GM12878 (cell line): ENCODE data around the gene KCNJ12. TPM values are rescaled to one million over a fixed set of nuclear protein-coding genes. Genes with fewer than 3 reads are reported as not detected.
"Not testable (repeated sequence)": the region's sequence is repeated elsewhere in the genome, so short reads cannot be mapped to it uniquely, and the experiment has no call there.

Experiments
- ATAC-seq: fragments of 200-7000 bp; cut with Tn5 transposase; 3 replicates; pipeline ENCODE4 v1.9.1; 2020; ENCODE audit warnings: mild to moderate bottlenecking, moderate library complexity
- BruUV-seq: library from RNA; stranded (reverse); fragments of 400-500 nt; replicated peaks from 2 replicates; lab custom pipeline; 2021; lab: Mats Ljungman, UMichigan
- CTCF ChIA-PET: fragments of 300-600 bp; sonication (Branson Sonifier 250); formaldehyde crosslinking; extraction: SDS; loops from one replicate; lab custom pipeline; 2021; ENCODE audit warnings: inconsistent platforms; lab: Yijun Ruan, JAX
- POLR2A ChIA-PET: fragments of 350-600 bp; formaldehyde crosslinking; extraction: SDS; loops from one replicate; lab custom pipeline; 2021; ENCODE audit warnings: inconsistent platforms; lab: Charles Lee
- RAD21 ChIA-PET: fragments of 300-600 bp; sonication (Branson Sonifier 250); formaldehyde crosslinking; loops from one replicate; lab custom pipeline; 2023; ENCODE audit warnings: antibody characterized with exemption; ENCODE audit not compliant: unreplicated experiment; lab: Charles Lee
- SMC1A ChIA-PET: fragments of 300-600 bp; sonication (Branson Sonifier 250); formaldehyde crosslinking; loops from one replicate; lab custom pipeline; 2023; ENCODE audit not compliant: unreplicated experiment, uncharacterized antibody; lab: Charles Lee
- DNase-seq: peaks from one replicate; pipeline ENCODE4 v3.0.0-alpha.2; 2011; ENCODE audit warnings: low read depth, low spot score
- FAIRE-seq: peaks from 3 replicates; lab custom pipeline; 2011; peaks lifted over from hg19 to GRCh38; lab: Jason Lieb, UNC
- H2AFZ ChIP-seq: 2 replicates; pipeline ENCODE4 v1.6.0; 2011; ENCODE audit warnings: low read depth, low read length, control low read depth; ENCODE audit not compliant: control insufficient read depth
- H3K27ac ChIP-seq: 2 replicates; pipeline ENCODE4 v1.5.1; 2011; ENCODE audit warnings: control low read depth; ENCODE audit not compliant: control insufficient read depth, insufficient read depth
- H3K27me3 ChIP-seq, 2 experiments: replicated peaks in 1 of 2; 2 replicates each; pipeline versions ENCODE4 v1.6.0 to v1.6.1; 2011; ENCODE audit warnings: low read length in 1 of 2; ENCODE audit not compliant: control insufficient read depth in 2 of 2, insufficient read depth in 2 of 2
- H3K36me3 ChIP-seq, 2 experiments: 2 replicates each; pipeline ENCODE4 v1.5.1; 2011; ENCODE audit warnings: low read length in 1 of 2; ENCODE audit not compliant: control insufficient read depth in 2 of 2, insufficient read depth in 2 of 2
- H3K4me1 ChIP-seq: 2 replicates; pipeline ENCODE4 v1.6.1; 2011; ENCODE audit warnings: mild to moderate bottlenecking, low read length, moderate library complexity, mixed read lengths; ENCODE audit not compliant: control insufficient read depth, insufficient read depth
- H3K4me2 ChIP-seq: 2 replicates; pipeline ENCODE4 v1.6.0; 2011; ENCODE audit warnings: control low read depth; ENCODE audit not compliant: control insufficient read depth, insufficient read depth
- H3K4me3 ChIP-seq: fragments of 200-600 bp; sonication (generic); 2 replicates; pipeline ENCODE4 v1.5.1; 2016
- H3K79me2 ChIP-seq: 2 replicates; pipeline ENCODE4 v1.6.0; 2011; ENCODE audit warnings: low read length; ENCODE audit not compliant: control insufficient read depth, insufficient read depth
- H3K9ac ChIP-seq: 2 replicates; pipeline ENCODE4 v1.8.0; 2011; ENCODE audit warnings: low read length, control low read depth, mixed read lengths; ENCODE audit not compliant: control insufficient read depth, insufficient read depth
- H3K9me3 ChIP-seq: replicated peaks from 3 replicates; pipeline ENCODE4 v1.5.1; 2011; ENCODE audit warnings: mild to moderate bottlenecking, low read length; ENCODE audit not compliant: control insufficient read depth, insufficient read depth
- H4K20me1 ChIP-seq: 2 replicates; pipeline ENCODE4 v1.6.0; 2011; ENCODE audit not compliant: control insufficient read depth, insufficient read depth
- WGBS: methylation state at CpG from one replicate; pipeline ENCODE4 v1.1.6; 2016; ENCODE audit warnings: low lambda C conversion rate; ENCODE audit not compliant: insufficient replicate concordance, insufficient coverage; ENCODE audit errors: missing lambda C conversion rate; 5-methylcytosine and 5-hydroxymethylcytosine counted together
- in situ Hi-C: fragments of 300-500 bp; cut with MboI; formaldehyde crosslinking; loops from 9 replicates; pipeline ENCODE4 v1.14.3; 2018; ENCODE audit warnings: mixed read lengths
- intact Hi-C: fragments of 100-400 bp; cut with micrococcal nuclease; formaldehyde crosslinking; loops from one replicate; pipeline ENCODE4 v1.14.2; 2022; ENCODE audit not compliant: unreplicated experiment
- polyA plus RNA-seq, 11 experiments: library from polyadenylated mRNA; depleted of rRNA in 4 of 11; unstranded in 6 of 11; stranded (reverse) in 5 of 11; fragments of >200 nt; fragmentation: Nextera tagmentation in 4 of 11; fragmentation: Illumina TruSeq in 1 of 11; extraction: Ambion mirVana in 4 of 11; extraction: Trizol in 1 of 11; gene quantifications; 1 replicate in 1 of 11; 2 replicates in 10 of 11; pipeline versions ENCODE4 v1.2.1 to v1.2.3, GENCODE V29; 2011 to 2016; ENCODE audit warnings: inconsistent platforms in 2 of 11, missing spikeins in 2 of 11, low read depth in 1 of 11
- total RNA-seq, 4 experiments: library from RNA; depleted of rRNA in 3 of 4; stranded (reverse); fragments of >200 nt in 3 of 4; fragmentation: Illumina TruSeq in 1 of 4; extraction: Trizol in 1 of 4; gene quantifications; 2 replicates each; pipeline versions ENCODE4 v1.2.1 to v1.2.3, GENCODE V29; 2013 to 2021

KCNJ12 gene
- total and polyA plus RNA-seq, 10 of the 15 experiments (the other 5 are each of a cell fraction or from before 2014, with no cell fraction given): 0.04 to 0.21 (median 0.09) TPM; not detected in 3

DNA sequence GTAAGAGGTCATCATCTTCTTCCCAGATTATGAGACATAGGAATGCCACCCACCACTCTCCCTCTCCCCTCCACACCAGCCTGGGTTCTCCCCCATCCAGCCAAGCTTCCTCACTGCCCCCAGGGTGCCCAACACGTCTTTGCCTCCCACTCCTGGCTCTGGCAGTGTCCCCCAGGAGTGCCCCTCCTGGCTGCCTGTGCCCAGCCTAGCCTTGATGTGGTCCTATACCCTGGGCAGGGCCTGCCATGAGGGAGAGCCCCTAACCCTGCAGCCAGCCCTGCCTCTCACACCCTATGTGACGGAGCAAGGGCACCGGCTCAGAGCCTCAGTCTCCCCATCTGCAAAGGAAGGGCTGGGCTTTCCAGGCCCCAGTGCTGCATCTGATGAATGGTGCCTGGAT is 33.8 kb downstream of the KCNJ12 start:
- H3K9ac ChIP-seq, H3K27me3 ChIP-seq, H2AFZ ChIP-seq, intact Hi-C loops, CTCF ChIA-PET, H3K27ac ChIP-seq, H4K20me1 ChIP-seq, H3K36me3 ChIP-seq, POLR2A ChIA-PET, in situ Hi-C loops, H3K4me2 ChIP-seq, BruUV-seq, H3K4me1 ChIP-seq, SMC1A ChIA-PET, H3K4me3 ChIP-seq, RAD21 ChIA-PET, FAIRE-seq, ATAC-seq, H3K9me3 ChIP-seq, H3K79me2 ChIP-seq, DNase-seq: not testable (repeated sequence)
- WGBS: 64% methylated on average over 3 of the region's 3 CpGs

DNA sequence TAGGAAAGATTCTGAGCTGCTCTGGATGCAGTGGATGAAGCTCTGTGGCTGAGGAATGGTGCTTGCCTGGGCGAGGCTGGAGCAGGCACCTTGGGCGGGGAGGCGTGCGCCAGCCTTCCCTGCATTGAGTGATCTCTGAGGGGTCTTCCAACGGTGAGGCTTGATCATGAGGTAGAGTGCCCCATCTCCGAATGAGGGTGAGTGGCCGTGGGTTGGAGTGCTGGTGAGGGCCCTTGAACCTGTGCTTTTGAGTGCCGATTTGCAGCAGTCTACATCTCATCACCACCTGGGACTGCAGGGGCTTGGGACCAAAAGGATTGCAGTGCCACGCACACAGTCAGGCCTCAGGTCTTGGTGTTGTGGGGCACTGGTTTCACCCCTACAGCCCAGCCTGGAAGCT is 34.2 kb downstream of the KCNJ12 start:
- H3K36me3 ChIP-seq, intact Hi-C loops, in situ Hi-C loops, H3K4me2 ChIP-seq, DNase-seq, POLR2A ChIA-PET, H3K27ac ChIP-seq, RAD21 ChIA-PET, H4K20me1 ChIP-seq, BruUV-seq, H3K4me3 ChIP-seq, ATAC-seq, CTCF ChIA-PET, H3K79me2 ChIP-seq, H3K9me3 ChIP-seq, FAIRE-seq, H3K4me1 ChIP-seq, H2AFZ ChIP-seq, SMC1A ChIA-PET, H3K27me3 ChIP-seq, H3K9ac ChIP-seq: not testable (repeated sequence)
- WGBS: 35% methylated on average over 9 of the region's 9 CpGs

DNA sequence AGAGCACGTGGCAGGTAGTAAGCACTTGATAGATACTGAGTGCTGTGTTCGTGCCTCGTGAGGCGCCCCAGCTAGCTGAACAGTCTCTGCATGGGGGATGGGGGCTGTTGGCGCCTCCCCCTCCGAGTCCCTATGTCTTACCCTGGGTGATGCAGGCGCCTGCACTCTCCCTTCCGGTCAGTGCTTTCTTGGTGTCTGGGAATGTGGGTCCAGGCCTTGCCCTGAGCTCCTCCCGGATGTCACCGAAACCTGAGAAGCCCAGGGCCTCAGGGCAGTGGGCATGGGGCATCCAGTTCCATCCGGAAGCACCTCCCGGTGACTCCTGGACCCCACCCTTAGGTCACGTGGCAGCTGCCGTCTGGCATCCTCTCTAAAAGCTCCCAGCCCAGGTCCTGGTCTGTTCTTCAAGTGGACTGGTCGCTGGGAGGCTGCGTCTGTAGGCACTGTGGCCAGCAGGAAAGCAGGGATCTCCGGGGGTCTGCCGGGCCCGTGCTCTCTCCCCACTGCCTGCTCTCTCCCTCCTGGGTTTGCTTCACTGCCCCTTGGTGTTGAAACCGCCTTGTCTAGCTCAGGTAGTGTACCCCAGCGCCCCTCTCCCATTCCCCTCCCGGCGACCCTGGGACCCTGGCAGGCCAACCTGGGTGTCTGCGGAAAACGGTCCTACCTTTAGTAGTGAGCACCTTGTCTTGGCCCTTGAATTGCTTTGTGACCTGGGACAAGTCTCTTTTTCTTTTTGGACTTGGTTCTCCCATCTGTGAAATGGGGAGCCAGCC is 34.9 kb downstream of the KCNJ12 start:
- H2AFZ ChIP-seq, H3K4me3 ChIP-seq, H3K27ac ChIP-seq, POLR2A ChIA-PET, H4K20me1 ChIP-seq, H3K9me3 ChIP-seq, DNase-seq, H3K79me2 ChIP-seq, H3K9ac ChIP-seq, RAD21 ChIA-PET, FAIRE-seq, H3K27me3 ChIP-seq, intact Hi-C loops, CTCF ChIA-PET, H3K4me2 ChIP-seq, ATAC-seq, H3K4me1 ChIP-seq, SMC1A ChIA-PET, BruUV-seq, in situ Hi-C loops, H3K36me3 ChIP-seq: not testable (repeated sequence)
- 24% methylated on average over 21 of the region's 25 CpGs for WGBS

DNA sequence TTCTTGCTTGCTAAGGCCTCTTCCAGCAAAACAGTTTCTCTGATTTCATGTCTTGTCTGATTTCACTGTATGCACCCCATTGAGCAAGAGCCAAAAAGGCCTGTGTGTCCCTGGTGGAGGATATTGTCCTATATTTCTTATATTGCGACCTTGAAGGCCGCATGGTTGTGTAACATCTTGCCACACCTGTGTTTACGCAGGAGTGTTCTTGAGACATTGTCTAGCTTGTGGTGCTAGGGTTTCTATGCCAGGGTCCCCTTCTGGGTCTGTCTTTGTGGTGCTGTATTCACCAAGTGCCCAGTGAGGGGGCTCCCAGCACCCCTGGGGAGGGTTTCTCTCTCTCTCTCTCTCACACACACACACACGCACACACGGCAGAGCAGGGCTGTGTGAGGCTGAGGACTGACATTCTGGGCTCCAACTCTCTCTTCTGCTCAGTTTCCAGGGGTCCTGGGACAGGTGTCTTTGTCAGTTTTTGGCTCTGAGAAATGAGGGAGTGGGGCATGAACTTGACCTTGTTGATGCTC is 35.6 kb downstream of the KCNJ12 start:
- SMC1A ChIA-PET: not testable (repeated sequence)

More for the DNA sequence above, 35.6 kb downstream of the KCNJ12 start:
- H3K36me3 ChIP-seq, H3K9me3 ChIP-seq, H3K9ac ChIP-seq, ATAC-seq, H3K27me3 ChIP-seq, H3K4me2 ChIP-seq, in situ Hi-C loops, intact Hi-C loops, POLR2A ChIA-PET, DNase-seq, H3K4me1 ChIP-seq, H3K79me2 ChIP-seq, H4K20me1 ChIP-seq, FAIRE-seq, BruUV-seq, RAD21 ChIA-PET, H3K27ac ChIP-seq, H3K4me3 ChIP-seq, H2AFZ ChIP-seq, CTCF ChIA-PET: not testable (repeated sequence)
- WGBS: 51% methylated on average over 5 of the region's 5 CpGs
